ENCODE data around the gene MYOZ3.

The MYOZ3 gene

GRCh38 chr5:150706776-150707390 lies 45.8 kb downstream of the MYOZ3 start:
- DNase-seq = no peak

- DNase-seq = peak in 1 of 2 donors; percentile 14
Measured at GRCh38 chr5:150710165-150710564, 49.1 kb downstream of the MYOZ3 start.

GRCh38 chr5:150723845-150724244 lies 62.8 kb downstream of the MYOZ3 start:
- no peak for DNase-seq
